Stimulated activated naive CD4-positive, alpha-beta T cell (primary cell): ENCODE data around the gene TRAF3.
A peak's percentile ranks its signal among the peaks of the same experiment; 100 is the strongest.

Experiments used
- DNase-seq, 6 experiments: peaks; one replicate each; lab custom pipeline; 2025; lab: John Stamatoyannopoulos, UW

Gene TRAF3

DNA sequence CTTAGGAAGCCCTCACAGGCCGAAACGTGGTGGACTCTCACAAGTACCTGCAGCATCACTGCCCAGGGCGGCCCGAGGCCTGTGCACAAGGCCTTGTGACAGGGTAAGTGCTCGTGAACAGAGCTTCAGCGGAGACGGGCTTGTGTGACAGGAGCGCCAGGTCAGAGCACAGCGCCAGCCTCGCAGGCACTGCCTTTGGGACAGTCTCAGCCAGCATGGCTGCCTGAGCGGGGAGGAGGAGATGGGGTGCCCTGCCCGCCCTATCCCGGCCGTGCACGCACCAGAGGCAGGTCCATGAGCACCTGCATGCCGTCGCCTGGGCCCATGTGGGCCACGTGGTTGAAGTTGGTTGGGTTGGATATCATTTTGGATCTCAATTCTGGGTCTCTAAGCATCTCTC lies 162.1 kb downstream of the TRAF3 start:
- DNase-seq: no peak

DNA sequence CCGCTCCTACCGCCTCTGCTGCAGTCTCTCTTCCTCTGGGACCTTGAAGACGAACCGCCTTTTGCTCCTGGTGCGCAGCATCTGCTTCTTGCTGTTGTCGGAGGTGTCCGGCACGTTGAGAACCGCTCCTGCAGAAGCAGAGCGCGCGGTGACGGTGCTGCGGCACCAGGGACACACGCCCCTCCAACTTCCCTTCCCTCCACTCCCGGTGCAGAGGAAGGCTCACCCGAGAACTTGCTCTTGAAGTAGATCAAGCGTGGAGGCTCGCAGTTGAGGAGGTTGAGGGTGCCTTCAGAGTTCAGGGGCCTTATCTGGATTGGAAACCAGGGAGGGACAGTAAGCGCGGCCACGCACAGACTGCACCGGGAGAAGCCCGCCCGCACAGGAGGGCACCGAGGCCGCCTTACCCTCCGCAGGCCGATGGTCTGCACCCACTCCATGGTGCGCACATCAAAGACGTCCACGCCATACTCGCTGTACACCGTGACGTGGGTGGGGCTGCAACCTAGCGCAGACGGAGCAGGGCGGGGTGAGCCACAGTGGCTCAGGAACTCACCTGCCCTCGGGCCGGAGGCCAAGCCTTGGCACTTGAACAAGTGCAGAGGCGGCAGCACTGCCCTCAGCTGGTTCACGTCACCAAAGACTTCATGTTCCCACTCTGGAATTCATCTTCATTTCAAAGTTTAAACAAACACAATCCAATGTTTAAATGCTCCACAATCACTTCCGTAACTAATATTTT lies 162.7 kb downstream of the TRAF3 start:
- no peak for DNase-seq

DNA sequence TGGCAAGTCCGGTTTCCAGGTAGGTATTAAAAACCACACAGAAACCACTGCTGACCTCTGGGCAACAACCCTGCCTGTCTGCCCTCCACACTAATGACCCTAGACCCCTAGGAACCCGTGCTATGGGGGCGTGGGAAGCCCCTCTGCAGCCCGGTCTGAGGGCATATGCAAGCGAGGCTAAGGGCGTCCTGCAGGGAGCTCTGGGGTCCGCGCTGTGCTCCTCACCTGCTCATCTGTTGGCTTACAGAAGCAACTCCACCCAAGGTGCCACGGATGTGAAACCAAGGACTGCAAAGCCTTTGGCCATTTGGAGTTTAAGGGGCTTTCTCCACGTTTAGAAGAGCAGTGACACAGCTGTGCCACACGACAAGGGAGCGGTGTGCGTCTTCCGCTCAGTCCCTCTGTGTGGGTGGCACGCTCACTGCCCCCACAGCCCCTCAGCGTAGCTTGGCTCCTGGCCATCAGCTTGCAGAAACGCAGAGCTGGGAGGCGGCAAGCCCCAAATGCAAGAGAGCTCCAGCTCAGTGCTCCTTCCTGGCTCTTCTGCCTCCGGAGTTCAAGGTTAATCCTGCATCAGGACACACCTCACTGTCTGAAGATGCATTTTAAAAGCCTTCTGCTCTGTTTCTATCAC lies 163.6 kb downstream of the TRAF3 start:
- no peak for DNase-seq

DNA sequence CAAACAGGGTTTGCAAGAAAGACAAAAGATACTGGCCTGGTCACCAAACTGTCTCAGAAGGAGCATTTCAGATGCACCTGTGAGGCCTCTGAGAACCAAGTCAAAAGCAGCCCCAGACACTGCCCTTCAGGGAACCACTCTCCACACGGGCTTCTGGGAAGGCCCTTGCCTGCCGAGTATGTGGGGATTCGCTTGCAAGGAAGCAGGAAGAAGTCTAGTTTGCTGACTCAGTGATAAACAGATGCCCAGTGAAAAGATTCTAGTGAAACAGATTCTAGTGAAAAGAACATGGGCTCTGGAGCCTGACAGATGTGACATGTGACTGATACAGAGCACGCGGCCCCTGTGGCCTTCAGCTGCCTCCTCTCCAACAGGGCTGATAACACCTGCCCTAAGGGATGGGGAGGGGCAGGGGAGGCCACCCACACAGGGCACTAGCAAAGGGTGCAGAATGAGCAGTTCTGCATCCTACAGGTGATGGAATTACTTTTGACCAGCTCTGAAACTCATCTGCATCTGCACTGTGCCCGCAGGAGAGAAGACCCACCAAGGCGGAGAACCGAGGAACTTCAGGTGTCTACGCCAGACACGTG lies 164.3 kb downstream of the TRAF3 start:
- no peak for DNase-seq

DNA sequence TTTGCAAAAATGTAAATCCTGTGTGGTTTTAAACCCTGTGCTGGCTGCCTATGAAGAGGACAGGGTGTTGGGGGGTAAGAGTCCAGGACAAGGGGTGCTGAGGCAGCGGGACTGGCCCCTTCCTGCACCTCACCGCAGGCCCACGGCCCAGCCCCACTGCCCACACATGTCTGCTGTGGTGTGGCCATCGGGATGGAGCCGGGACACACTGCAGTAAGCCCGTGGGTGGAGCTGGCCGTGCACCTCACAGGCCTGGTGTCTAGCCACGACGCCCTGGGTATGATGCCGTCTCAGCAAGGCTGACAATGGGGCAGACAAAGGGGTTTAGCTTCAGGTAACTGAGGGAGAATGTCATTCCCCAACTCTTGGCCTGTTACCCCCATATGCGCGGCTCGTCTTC lies 164.8 kb downstream of the TRAF3 start:
- no peak for DNase-seq

DNA sequence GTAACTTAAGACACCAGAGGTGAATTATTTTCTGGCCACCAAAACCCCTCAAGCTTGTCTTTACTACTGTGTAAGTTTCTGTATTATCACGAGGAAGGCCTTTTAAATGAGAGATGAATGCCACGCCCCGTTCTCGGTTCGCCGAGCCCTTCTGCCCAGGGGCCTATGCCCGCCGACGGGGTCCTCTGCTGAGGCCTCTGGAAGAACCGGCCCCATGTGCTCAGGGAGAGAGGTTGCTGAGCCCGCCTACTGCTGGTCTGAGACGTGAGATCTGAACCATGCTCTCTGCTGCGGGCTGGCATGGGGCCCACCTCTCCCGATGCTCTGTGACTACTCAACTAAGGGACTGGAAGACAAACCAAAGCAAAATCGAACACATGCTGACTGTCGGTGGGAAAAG lies 166.2 kb downstream of the TRAF3 start:
- no peak for DNase-seq

DNA sequence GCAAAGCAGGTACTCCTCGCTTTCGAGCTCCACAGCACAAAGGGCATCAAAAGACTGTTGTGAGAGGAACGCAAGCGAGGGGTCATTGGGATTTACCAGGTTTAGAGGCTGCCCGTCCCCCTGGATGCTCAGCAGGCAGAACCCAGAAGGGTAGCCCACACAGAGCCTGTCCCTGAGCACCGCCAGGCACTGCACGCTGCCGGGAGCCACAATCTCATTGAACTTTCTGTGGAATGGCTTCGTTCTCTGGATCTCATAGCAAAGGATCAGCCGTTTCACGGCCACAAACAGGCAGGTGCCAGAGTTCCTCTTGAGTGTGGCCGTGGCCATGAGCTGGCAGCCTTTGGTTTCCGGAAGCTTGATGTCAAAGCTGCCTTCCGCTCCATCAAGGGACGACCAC lies 166.7 kb downstream of the TRAF3 start:
- no peak for DNase-seq

DNA sequence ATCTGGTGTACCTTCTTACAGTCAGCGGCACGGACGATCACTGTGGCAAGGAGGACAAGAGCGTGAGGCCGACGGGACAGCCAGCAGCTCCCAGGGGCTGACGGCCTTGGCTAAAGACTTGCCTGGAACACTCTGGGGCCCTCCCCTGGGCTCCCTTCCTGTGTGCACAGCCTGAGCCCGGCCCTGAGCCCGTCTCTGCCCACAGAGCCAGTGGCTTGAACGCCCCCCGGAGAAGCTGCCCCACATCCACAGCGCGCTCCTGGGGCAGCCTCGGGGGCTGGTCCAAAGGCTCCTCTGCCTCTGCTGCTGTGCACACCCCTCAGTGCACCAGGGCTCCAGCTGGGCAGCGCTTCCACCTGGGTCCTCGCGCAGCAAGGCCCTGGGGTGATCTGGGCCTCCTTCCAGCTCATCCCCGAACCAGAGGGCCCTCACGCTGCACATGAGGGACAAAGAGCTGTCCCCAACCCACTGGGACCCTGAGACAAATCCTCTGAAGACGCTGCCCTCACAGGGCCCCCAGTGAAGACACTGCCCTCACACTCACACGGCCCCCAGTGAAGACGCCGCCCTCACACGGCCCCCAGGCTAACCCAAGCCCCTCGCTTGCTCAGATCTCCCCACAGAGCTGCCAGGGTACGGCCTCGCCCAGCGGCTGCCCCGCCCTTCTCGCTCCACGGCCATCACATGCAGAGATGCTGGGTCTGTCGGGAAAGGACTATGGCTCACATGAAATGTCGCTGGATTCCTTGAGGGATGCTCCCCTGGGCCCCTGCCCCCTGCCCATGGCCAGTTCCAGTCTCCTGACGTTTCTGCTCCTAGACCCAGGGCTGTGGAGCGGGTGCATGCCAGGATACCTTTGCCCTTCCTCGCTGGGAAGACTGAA lies 167.4 kb downstream of the TRAF3 start:
- DNase-seq: no peak

DNA sequence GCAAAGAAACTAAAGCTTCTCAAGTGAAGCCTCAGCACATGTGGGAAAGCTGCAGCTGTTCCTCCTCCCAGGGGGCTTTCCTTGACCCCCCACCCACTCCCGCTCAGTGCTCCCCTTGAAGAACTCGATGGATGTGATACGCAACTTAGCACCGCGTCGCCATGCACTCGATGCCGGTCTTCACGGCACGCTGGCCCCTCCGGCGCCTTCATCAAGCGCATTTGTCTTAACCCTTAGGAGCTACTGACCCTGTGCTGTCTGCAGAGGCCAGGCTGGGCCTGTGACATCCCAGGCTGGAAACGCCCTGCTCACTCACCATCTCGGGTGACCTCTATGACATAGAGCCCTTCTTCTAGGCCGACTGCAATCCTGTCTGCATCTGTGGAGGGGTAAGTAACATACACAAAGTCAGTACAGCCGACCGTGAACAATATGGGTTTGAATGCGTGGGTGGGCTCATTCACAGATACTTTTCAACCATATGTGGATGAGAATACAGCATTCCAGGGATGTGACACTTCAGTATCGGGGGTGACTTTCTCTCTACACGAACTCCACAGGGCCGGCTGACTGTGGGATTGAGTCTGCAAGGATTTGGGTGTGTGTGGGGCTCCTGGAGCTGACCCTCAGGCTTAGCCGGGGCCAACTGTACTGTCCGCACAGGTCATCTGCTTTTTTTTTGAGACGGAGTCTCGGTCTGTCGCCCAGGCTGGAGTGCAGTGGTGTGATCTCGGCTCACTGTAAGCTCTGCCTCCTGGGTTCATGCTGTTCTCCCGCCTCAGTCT lies 168.3 kb downstream of the TRAF3 start:
- DNase-seq: no peak

DNA sequence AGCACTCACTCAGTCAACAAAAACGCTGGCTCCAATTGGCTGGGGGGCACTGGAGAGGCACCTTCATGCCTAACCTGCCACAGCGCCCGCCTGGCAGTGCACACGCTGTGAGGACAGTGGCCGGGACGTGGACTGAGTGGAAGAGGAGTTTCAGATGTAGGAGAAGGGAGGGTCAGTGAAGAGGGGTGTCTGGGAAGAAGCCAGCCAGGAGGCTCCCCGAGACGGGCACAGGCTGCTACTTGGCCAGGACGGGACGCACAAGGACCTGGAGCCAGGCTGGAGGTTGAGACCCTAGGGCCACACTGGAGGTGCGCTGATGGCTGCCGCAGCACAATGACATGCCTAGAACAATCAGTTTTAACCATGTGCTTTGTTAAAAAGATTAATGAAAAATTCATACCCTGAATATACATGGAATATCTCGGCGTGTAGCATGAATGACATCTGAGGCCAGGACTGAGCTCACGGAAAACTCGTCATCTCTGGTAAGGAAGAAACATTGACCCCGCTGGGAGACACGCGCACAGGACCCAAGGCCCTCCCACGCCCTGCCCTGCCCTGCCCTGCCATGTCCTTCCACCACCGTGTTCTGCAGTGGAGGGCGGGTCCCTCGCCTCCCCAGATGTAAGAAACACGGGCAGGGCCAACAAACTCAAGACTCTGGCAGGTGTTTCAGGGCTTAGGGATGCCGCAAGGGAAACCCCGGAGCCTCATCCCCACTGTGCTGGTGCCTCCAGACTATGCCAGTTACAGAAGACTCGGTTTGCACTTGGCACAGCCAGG lies 170.3 kb downstream of the TRAF3 start:
- no peak for DNase-seq

DNA sequence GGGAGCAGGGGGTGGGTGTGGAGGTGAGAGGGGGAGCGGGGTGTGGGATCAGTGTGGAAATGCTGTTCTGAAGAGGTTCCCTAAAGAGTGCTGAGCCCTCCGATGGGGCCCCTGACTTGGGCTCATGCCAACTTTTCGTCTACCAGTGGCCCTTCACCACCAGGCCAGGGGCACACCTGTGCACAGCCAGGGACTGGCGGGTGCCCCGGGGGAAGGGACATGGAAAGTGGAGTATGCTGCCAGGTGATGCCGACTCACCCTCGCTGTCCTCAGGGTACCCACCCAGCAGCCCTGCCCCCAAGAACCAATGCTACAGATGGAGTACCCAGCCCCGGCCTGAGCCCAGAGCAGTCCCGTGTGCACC lies 171.4 kb downstream of the TRAF3 start:
- no peak for DNase-seq

DNA sequence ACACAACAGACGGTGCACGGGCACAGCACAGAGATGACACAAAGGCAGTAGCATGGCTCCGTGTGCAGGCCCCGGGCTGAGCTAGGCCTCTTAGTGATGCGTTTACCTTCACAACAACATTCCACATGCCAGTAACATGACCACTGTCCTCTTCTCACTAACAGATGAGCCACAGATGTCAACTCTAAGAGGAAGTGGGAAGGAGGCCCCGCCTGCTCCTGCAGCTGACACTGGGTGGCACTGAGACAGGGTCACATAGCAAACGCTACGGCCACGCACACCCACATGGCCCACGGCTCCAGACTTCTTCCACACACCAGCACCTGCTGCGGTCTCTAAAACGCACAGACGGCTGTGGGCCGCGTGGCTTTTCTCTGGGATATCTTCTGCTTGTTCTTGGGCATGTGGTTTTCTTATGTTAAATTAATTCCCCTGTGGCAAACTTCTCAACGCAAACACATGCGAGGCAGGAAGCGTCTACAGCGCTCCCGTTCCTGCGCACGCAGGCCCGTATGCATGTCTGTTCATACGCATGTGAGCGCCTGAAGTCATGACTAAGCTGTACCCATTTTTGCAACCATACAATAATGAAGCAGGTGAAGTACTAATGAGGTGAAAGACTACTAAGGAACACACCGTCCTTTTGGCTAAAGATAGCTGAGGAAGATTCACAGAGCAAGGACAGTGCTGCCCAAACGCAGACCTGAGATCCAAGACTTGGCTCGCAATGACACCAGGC lies 172.0 kb downstream of the TRAF3 start:
- peak in 5 of 6 experiments; percentile 29 to 85 (median 74) for DNase-seq

DNA sequence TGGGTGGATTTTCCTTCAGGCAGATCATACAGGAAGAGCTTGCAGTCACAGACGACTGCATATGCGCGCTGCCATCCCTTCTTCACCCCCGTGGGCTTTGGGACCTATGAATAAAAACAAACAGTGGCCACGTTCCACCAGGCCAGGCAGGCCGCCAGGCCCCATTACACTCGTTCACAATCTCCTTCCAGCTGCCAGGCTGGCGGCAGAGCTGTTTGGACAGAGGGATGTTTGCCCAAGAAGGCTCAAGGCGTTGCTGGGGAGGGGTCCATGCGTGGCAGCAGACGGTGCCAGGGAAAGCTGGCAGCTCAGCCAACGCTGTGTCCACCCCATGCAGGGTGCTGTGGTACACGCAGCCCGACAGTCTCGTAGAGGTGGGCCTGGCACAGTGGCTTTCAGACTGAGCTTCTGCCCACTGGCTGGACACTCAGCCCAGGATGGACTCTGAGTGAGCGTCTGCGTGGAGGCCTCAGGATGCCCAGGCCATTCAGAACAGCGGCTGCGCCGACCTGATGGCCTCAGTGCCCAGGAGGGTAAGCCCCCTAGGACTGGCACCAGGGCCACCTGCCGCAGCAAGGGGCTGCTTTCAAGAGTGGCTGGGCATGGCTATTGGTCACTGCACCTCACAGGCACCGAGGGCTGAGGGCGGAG lies 172.7 kb downstream of the TRAF3 start:
- no peak for DNase-seq

DNA sequence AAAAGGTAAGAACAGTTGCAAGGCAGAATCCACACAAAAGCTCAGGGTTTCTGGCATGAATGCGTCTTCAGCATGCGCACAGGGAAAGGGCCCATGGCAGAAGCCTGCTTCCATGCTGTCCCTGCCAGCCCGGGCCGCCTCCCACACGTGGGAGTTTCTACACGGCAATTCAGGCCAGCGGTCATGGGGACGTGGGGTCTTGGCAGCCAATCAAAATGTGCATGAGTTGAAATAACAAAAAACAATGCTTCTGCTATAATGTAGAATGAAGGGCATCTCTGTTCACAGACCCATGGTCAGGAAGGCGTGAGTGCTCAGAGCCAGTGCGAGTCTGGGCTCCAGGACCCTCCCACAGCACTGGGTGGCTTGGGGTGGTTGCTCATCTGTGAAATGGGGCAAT lies 173.8 kb downstream of the TRAF3 start:
- DNase-seq: no peak

DNA sequence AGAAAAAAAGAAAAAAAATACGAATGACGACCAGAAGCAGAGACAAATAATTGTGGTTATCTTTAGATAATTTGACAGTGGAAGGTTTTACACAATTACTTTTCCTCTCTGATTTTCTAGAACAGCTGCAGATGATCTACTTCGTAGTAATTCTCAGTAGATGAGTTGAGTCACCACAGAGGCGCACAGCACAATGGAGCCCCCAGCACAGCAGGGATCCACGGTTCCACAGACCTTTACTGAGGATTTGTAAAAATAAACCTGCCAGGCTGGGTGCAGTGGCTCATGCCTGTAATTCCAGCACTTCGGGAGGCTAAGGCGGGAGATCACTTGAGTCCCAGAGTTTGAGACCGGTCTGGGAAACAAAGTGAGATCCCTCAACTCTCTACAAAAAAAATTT lies 174.6 kb downstream of the TRAF3 start:
- DNase-seq: no peak

DNA sequence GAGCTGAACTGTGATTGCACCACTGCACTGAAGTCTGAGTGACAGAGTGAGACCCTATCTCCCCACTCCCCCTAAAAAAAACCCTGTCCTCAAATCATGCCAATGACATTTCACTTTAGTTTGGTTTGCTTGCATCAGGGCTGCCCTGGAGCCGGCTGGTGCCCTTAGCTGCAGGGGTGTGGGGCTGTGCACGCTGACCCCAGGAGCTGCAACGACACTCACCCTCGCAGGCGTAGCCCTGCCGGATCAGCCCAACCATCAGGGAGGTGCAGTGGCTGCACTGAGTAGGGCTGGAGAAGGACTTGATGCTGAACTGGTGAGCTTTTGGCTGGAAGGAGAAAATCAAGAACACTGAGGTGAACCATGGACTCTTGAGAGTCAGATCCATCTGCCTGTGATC lies 175.0 kb downstream of the TRAF3 start:
- no peak for DNase-seq

DNA sequence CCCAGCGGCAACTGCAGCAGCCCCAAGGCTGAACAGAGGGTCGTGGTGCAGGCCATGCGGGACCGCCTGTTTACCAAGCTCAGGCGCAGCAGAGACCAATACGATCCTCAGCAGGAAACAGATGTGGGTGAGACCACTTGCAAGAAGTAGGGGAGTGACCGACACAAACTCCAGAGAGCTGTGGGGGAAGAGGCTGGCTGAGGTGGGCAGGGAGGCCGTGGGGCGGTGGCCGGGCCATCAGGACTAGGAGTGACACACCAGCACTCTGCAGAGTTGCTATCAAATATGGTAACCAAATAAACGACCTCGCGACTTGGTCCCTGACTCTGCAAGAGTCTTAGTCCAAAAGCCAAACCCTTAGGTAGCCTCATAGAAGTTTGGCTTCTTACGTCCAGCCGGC lies 175.9 kb downstream of the TRAF3 start:
- DNase-seq: no peak

DNA sequence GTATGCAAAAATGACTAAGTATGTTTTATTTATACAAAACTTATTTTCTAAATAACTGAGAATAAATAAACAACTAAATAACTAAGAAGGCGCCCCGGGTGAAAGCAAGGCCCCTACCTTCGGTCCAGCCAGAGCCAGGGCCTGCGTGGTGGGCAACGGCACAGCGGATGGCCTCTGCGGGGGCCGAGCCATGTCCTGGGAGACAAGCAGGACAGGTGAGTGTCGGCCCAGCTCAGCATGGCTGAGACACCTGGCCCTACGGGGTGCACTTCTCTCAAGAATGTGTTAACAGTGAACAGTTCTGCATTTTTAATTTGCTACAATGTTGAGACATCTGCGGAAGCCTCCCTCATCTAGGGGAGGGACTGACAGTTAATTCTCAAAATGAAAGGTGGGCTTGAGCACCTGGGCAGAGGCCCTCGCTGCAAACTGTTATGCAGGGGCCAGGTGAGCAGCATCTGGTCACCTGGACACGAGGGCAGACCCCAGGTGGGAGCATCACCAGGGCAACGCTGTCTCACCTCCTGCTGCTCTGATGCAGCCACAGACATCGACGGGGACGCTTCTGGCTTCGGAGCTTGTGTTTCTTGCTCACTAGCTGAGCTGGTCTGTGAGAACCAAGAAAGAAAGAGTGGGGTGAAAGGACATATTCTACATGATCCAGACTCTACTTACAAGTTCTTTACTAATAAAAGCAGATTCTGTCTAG lies 177.0 kb downstream of the TRAF3 start:
- DNase-seq: no peak
